ENCODE data around the gene LILRB2. TPM values are rescaled to one million over a fixed set of nuclear protein-coding genes. Genes with fewer than 3 reads are reported as not detected.
"Not testable (repeated sequence)": the region's sequence is repeated elsewhere in the genome, so short reads cannot be mapped to it uniquely, and the experiment has no call there.

Gene LILRB2
- total RNA-seq, 1 donor from 2014 or later: not detected

DNA sequence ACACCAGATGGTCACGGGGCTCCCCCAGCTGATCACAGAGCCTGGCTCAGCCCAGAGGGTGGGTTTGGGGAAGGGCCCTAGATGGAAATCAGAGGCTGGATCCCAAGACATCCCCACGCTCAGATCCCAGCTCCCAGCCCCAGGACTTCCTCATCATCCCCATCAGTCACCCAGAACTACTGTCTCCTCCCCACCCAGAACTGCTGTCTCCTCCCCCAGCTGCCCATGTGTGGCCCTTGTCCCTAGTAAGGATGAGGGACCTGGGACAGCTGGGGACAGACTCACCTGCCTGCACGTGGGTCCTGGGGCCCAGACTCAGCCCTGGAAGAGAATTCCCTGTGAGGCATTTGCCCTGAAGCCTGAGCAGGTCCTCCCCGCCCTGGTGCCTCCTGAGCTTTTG, 38.7 kb downstream of the LILRB2 start:
- DNase-seq (ENCODE audit: low read depth, low spot score): not testable (repeated sequence)

DNA sequence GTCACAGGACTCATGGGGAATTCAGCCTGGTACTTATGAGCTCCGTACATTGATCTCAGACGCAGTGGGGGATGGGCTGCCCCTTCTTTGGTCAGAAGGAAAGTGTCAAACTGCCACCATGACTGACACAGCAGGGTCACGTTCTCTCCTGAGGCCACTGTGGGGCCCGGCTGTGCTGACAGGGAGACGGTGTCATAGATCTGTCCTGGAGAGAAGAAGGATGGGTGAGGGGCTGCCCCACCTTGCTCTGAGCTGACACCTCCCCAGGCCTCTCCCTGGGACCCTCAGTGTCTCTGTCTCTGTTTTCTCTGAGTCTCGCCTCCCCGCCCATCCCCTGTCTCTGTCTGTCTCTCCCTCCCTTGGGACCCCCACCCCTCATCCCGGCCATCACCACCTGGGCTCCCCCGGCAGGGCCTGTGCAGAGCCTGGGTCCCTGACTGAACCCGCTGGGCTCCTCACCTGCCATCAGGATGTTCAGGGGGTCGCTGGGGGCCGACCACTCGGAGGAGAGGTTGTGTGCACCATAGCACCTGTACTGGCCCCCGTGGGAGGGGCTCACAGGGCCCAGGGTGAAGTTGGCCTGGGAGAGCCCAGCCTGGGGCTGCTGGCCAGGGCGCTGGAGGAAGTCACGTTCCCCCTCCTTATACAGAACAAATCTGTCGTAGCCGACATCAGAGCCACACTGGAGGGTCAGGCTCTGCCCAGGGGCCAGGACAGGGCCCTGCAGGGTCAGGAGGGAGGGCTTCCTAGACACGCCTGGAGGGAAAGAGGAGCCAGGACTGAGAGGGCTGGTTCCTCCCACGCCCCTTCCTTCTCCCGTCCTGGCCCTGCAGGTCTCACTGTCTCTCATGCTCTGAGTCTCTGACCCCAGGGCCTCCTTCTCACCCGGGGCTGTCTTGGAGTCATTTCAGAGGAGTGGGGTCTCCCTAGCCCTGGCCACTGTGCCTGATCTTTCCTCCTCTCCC, 40.3 kb downstream of the LILRB2 start:
- DNase-seq (ENCODE audit: low read depth, low spot score): not testable (repeated sequence)

DNA sequence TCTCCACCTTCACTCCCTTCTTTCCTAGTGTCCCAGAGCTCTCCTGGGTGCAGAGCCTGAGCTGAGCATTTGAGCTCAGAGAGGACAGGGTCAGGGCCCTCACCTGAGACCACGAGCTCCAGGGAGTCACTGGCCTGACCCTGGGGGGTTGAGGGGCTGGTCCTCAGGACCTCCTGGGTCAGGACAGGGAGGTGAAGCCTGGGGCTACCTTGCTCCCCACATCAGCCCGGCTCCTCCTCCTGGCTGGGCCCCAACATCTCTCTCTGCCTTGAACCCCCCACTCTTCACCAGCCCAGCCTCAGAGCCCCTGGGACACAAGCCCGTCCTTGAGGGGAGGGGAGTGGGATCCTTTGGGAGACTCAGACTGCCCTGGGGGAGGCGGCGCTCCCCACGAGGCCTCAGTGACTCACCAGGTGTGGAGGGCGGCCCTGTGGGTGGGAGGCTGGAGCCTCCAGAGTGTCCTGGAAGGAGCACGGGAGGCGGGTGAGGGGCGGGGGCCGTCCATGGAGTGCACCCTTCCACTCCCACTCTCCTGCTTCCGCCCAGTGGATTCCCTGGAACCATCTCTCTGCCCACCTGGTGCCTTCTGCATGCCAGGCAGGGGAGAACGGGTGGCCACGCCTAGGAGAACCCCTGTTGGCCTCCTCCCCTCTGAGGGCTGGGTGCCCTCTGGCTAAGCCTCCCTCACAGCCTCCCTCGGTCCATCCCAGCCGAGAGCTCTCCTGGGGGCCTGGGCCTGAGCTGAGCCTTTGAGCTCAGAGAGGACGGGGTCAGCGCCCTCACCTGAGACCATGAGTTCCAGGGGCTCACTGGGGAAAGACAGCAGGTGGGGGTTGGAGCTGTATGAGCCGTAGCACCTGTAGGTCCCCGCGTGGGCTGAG, 41.2 kb downstream of the LILRB2 start:
- not testable (repeated sequence) for DNase-seq (ENCODE audit: low read depth, low spot score)

DNA sequence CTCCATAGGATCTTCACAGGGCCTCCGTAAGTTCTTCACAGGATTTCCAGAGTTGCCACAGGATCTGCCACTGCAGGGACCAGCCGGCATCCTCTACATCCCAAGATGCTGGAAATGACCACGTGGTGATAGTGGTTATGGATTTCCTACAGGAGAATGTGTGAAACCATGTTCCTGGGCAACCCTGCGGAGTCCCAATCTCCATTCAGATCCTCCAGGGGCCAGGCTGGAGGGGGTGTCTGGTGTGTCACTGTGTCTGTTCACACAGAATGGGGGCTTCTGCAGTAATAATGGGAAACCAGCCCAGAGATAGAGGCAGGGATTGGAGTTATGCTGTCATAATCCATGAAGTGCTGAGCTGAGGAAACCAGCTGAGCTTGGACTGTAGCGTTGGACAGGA, 47.0 kb downstream of the LILRB2 start:
- no peak for DNase-seq (ENCODE audit: low read depth, low spot score)

DNA sequence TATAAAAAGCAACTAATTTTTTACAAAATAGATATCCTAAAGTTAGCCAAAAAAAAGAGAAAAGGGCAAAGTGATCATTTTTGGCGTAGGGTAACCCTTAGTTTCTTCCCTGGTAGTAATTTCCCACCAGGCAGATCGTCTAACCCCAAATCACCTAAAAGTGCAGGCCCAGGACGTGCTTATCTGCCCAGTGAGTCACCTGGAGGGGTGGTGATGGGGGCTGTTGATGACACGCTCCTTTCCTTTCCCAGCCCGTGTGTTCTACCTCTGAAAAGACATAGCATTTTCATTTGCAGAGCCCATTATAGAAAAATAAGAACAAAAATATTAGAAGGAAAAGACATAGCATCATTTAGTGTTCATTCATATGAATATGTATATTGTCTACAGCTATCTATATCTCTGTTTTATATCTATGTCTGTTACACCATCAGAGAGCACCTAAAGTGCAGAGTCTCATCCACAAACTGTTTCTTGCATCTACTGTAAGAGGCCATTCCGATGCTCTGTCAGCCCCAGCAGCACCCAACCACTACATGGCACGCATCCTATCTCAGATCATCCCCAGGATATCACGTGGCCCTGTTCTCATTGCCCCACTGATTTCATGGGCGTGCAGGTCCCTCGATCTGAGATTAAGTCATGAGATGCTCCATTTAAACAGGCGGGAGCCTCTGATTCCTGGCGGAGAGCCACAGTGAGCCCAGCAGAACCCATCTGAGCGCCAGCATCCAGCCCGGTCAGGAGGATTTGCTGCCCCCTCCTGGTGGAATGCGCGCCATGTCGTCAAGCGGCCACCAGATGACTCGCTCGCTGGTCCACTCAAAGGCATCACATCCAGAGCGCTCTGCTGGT, 49.6 kb downstream of the LILRB2 start:
- DNase-seq (ENCODE audit: low read depth, low spot score): peak; percentile 40

DNA sequence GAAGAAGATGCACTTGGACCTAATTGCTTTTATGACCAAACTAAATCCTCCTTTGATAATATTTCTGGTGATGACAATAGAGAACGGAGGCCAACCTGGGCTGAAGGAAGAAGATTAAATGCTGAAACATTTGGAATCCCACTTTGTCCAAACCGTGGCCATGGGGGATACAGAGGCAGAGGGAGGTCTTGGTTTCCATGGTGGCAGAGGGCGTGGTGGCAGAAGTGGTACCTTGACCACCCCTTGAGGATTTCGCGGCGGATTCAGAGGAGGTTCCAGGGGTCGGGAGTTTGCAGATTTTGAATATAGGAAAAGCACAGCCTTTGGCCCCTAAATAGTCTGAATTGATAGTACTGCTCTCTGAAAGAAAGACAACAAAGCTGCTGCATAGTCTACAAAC, 50.9 kb downstream of the LILRB2 start:
- no peak for DNase-seq (ENCODE audit: low read depth, low spot score)

DNA sequence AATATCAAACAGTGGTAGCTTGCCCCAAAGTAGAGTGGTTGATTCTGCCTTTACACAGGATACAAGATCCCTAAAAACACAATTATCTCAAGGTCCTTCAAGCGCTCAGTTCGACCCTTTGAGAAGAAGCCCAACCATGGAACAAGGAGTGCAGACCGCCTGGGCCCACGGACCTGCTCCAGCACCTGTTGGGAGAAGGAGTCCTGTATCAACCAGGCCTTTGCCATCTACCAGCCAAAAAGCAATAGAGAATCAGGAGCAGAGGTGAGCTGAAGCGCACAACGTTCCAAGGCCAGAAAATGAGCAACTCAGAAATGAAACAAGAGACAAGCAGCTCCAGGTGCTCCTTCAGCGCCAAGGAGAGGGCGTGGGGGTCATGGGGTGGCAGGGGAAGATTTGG, 51.8 kb downstream of the LILRB2 start:
- DNase-seq (ENCODE audit: low read depth, low spot score): no peak

DNA sequence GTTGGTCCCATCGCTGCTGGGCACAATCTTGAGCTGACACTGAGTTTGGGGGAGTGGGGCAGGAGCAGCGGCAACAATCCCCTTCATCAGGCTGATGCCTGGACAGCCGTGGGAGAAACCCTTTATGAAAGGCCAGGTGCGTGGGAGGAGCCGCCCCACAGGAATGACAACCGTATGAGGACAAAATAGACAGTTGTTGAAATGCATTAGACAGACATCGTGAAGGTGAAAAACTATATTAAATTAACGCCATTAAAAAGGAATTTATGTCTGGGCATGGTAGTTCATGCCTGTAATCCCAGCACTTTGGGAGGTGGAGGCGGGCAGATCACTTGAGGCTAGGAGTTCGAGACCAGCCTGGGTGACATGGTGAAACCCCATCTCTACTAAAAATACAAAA, 56.3 kb downstream of the LILRB2 start:
- not testable (repeated sequence) for DNase-seq (ENCODE audit: low read depth, low spot score)

DNA sequence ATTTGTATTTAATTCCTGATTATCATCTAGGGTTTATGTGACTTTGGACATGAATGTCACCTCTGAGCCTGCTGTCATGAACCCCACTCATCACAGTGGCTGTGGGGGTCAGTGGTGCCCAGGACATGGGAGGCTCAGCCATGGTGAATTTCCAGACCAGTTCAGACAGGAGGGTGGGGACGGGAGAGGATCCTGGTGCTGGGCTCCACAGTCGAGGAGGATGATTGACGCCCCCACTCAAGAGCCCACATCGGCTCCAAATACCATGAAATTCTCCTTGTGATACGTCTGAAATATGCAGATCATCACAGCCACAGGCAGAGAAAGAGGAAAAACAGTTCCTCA, 57.0 kb downstream of the LILRB2 start:
- DNase-seq (ENCODE audit: low read depth, low spot score): not testable (repeated sequence)

Other genes with a start within 250 kb of the LILRB2 start
- gene VSTM1, start 217.2 kb downstream of the LILRB2 start, total RNA-seq: not detected in 2 replicates
- gene TARM1, start 199.7 kb downstream of the LILRB2 start, total RNA-seq: not detected in 2 replicates
- gene OSCAR, start 180.3 kb downstream of the LILRB2 start, total RNA-seq: 0.07 TPM in 1 of 2 replicates, not detected in the other
- gene NDUFA3, start 178.3 kb downstream of the LILRB2 start, total RNA-seq: 20.7 and 22.5 TPM in 2 replicates
- gene TFPT, start 165.5 kb downstream of the LILRB2 start, total RNA-seq: 15.0 and 22.8 TPM in 2 replicates
- 81.6 and 99.8 TPM in 2 replicates for gene PRPF31, start 165.4 kb downstream of the LILRB2 start, total RNA-seq
- gene CNOT3, start 143.3 kb downstream of the LILRB2 start, total RNA-seq: 8.8 and 14.5 TPM in 2 replicates
- gene LENG1, start 121.4 kb downstream of the LILRB2 start, total RNA-seq: 5.3 and 7.6 TPM in 2 replicates
- 0.11 and 0.86 TPM in 2 replicates for gene TMC4, start 108.0 kb downstream of the LILRB2 start, total RNA-seq
- gene MBOAT7, start 91.5 kb downstream of the LILRB2 start, total RNA-seq: 35.5 and 63.1 TPM in 2 replicates
- 58.7 and 65.7 TPM in 2 replicates for gene TSEN34, start 89.8 kb downstream of the LILRB2 start, total RNA-seq
- 1,456 and 2,816 TPM in 2 replicates for gene RPS9, start 80.3 kb downstream of the LILRB2 start, total RNA-seq
- not detected in 2 replicates for gene LILRB3, start 58.1 kb downstream of the LILRB2 start, total RNA-seq
- not detected in 2 replicates for gene LILRA6, start 38.3 kb downstream of the LILRB2 start, total RNA-seq
- gene LILRB5, start 23.8 kb downstream of the LILRB2 start, total RNA-seq: not detected in 2 replicates
- not detected in 2 replicates for gene LILRA5, start 32.1 kb upstream of the LILRB2 start, total RNA-seq
- gene LILRA4, start 58.1 kb upstream of the LILRB2 start, total RNA-seq: not detected in 2 replicates
- gene LAIR1, start 83.8 kb upstream of the LILRB2 start, total RNA-seq: not detected in 2 replicates
- gene TTYH1, start 134.4 kb upstream of the LILRB2 start, total RNA-seq: not detected in 2 replicates
- 26.8 and 33.6 TPM in 2 replicates for gene LENG8, start 168.1 kb upstream of the LILRB2 start, total RNA-seq
- 6.8 and 7.9 TPM in 2 replicates for gene LENG9, start 182.7 kb upstream of the LILRB2 start, total RNA-seq
- gene CDC42EP5, start 192.2 kb upstream of the LILRB2 start, total RNA-seq: 30.2 and 35.7 TPM in 2 replicates
- gene LAIR2, start 221.7 kb upstream of the LILRB2 start, total RNA-seq: not detected in 2 replicates

All from pulmonary artery endothelial cell (primary cell).